IPS-NIHi7 (cell line): Measurements from ENCODE around the gene SART3.
"Not testable (repeated sequence)": the region's sequence is repeated elsewhere in the genome, so short reads cannot be mapped to it uniquely, and the experiment has no call there.

Source experiments
- DNase-seq: peaks from one replicate; pipeline ENCODE4 v3.0.0; 2012; ENCODE audit warnings: mixed read lengths; ENCODE audit errors: extremely low spot score

Gene SART3

DNA sequence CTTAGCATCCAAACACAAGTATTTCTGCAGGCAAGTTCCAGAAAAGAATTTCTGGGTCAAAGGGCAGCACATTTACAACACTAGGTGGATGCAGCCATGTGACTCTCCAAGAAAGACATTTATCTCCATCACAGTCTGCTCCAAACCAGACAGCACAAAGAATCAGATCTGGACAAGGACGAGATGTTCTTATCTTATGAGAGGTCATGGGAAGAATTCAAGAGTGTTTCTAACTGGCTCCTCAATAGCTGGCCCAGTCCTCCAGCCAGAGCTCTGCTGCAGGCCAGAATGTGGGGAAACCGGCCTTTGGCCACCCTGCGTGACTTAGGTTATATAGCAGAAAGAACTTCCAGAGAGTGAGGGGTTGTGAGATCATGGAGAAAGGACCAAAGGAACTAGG, 19.6 kb upstream of the SART3 start:
- no peak for DNase-seq

DNA sequence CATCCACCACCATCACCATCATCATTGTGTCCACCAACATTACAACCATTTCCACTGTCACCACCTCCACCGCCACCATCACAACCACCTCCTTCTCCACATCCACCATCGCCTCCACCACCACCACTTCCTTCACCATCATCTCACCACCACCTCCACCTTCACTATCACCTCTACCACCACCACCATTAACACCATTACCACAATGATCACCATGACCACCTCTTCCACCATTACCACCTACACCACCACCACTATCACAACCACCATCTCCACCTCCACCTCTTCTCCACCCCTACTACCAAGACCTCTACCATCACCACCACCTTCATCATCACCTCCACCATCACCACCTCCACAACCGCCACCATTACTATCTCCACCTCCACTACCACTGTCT, 17.8 kb upstream of the SART3 start:
- DNase-seq = no peak

DNA sequence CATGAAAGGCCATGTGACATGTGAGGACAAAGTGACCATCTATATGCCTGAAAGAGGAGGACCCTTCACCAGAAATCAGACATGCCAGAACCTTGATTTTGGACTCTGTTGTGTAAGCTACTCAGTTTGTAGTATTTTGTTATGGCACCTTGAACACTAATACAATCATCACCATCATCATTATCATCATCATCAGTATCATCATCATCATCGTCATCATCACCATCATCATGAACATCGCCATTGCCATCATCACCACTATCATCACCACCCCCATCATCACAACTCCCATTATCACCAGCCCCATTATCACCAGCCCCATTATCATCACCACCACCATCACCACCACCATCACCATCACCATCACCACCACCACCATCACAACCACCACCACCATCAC, 17.3 kb upstream of the SART3 start:
- DNase-seq = no peak

DNA sequence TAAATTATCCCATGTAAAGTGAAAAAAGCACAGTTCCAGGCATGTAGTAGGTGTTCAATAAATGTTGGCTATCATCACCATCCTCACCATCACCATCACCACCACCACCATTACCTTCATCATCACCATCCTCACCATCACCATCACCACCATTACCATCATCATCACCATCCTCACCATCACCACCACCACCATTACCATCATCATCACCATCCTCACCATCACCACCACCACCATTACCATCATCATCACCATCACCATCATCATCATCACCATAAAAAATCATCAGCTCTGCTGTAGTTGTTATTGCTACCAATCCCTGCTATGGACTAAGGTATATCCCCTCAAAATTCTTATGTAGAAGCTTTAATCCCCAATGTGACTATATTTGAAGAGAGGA, 16.5 kb upstream of the SART3 start:
- no peak for DNase-seq

DNA sequence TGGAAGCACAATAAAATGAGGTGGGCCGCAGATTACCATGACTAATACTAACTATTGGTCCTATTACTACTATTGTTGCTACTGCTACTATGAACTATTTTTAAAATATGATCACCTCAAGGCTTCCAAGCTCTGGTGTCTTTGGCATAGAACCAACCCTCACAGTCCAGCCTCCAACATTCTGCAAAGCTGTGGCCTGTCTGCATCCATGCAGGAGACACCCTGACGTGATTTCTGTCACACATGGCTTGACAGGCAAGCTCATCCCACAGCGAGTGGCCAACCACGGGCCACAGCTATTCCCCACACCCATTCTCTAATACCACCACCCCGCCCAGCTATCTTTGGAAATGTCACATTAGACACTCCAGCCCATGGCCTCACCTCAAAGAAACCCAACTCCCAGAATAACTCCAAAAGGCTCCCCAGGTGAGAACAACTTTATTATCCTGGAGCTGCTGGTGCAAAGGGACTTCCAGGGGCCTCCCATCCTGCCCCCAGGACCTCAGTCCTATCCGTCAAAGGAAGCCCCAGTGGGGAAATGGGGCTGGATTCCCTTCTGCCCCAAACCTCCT, 15.8 kb upstream of the SART3 start:
- no peak for DNase-seq

DNA sequence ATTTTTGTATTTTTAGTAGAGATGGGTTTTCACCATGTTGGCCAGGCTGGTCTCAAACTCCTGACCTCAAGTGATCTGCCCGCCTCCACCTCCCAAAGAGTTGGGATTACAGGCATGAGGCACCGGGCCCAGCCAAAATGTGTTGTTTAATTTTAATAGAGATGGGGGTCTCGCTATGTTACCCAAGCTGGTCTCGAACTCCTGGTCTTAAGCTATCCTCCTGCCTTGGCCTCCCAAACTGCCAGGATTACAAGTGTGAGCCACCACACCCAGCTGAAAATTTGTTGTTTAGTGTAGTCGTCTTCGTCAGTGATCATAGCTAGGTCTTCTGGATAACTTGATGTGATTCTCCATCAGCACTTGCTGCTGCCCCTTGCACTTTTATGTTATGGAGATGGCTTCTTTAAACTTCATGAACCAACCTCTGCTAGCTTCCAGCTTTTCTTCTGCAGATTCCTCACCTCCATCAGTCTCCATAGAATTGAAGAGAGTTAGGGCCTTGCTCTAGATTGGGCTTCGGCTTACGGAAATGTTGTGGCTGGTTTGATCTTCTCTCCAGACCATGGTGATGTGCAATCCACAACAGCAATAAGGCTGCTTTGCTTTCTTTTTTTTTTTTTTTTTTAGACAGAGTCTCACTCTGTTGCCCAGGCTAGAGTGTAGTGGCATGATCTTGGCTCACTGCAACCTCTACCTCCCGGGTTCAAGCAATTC, 14.4 kb upstream of the SART3 start:
- DNase-seq = no peak

DNA sequence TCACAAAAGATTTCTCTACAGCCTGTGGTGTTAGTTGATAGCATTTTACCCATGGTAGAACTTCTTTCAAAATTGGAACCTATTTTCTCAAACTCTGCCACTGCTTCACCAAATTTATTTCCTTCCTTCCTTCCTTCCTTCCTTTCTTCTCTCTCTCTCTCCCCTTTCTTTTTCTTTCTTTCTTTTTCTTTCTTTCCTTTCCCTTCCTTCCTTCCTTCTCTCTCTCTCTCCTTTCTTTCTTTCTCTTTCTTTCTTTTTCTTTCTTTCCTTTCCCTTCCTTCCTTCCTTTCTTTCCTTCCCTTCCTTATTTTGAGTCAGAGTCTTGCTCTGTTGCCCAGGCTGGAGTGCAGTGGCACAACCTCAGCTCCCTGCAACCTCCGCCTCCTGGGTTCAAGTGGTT, 13.3 kb upstream of the SART3 start:
- DNase-seq = not testable (repeated sequence)

DNA sequence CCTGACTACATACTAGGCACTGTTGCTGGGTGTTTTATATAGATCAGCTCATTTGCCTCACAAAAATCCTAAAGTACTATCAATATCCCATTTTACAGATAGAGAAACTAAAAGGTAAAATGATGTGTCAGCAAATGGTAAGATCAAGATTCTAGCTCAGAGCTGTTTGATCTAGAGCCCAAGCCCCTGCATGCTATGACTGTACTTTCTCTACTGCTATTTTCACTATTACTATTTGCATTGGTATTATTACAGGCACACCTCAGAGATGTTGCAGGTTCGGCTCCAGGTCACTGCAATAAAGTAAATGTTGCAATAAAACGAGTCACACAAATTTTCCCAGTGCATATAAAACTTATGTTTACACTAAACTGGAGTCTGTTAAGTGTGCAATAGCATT, 12.3 kb upstream of the SART3 start:
- no peak for DNase-seq

DNA sequence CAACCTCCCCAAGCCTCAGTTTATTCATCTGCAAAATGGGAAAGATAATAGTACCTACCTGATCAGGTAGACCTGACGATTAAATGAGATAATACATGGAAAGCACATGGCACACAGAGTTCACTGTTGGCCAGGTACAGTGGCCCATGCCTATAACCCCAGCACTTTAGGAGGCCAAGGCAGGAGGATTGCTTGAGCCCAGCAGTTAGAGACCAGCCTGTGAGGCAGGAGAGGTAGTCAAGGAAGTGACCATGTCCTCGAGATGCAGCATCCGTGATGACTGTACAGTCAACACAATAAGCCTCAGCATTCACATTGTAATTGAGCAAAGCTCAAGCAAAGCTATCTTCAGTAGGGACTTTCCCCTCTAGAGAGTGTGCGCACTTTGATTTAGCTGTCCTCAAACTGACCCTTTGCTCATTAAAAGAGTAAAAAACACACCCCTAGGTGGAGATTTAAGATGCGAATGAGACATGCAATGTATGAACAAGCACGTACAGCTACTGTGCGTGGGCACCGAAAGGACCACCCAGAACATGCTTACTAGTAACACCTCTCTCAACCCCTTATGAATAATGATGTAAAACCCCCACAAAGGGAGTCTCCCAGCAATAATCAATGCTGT, 11.3 kb upstream of the SART3 start:
- DNase-seq = no peak

DNA sequence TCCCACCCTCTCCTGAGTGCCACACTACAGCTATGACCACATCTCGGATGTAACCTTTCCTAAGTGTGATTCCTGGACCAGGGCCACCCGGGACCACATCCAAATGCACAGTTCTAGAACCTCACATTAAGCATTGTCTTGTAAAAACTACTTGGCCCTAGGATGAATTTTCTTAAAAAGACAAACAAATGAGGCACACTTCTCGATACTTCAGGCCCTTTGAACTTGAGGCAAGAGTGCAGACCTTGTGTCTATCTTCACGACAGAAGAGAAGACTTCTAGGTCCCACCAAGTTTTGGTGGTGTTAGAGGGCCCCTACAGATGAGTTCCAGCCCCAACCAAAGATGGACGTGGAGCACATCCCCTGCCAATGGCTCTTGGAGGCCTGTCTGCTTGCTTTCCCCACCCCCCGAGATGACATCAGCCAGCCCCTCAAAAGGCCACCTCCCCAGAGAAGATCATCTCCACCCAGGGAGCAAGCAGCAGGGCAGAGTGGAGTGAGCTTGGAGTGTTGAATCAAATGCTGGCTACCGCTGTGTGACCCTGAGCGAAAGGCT, 10.7 kb upstream of the SART3 start:
- DNase-seq = no peak

DNA sequence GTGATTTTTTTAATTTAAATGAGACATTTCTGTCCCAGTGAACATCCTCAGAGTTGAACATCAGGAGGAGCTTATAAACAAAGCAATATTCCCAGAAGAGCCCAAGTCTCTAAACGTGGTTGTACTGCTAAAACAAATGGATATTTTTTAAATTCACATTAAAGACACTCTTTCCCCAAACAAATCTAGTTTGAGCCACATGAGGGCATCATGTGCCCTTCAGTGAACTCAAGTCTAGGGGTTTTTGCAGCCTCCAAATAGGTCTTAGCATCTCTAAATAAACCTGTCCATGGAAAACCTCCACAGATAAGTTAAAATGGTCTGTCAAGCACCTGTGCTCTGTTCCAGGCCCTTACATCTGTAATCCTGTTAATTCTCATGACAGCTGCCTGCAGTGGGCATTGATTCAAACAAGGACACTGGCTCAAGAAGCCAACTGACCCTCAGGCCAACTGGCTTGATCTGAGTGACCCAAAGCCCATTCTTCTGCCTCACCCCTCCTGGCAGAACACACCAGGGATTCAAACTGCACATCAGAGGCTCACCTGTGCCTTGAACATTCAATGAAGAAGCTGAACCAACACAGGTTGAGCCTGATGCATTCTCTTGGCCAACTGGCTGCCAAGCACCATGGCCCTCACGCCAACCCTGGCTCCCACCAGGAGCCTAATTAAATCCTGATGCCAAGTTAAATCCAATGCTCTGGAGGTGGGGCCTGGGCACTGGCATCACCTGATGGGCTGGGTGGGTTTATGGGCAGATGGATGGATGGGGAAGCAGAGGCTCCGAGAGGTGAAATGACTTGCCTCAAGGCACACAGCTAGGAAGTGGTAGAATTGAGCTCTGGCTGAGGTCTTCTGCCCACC, 10.0 kb upstream of the SART3 start:
- DNase-seq = no peak

DNA sequence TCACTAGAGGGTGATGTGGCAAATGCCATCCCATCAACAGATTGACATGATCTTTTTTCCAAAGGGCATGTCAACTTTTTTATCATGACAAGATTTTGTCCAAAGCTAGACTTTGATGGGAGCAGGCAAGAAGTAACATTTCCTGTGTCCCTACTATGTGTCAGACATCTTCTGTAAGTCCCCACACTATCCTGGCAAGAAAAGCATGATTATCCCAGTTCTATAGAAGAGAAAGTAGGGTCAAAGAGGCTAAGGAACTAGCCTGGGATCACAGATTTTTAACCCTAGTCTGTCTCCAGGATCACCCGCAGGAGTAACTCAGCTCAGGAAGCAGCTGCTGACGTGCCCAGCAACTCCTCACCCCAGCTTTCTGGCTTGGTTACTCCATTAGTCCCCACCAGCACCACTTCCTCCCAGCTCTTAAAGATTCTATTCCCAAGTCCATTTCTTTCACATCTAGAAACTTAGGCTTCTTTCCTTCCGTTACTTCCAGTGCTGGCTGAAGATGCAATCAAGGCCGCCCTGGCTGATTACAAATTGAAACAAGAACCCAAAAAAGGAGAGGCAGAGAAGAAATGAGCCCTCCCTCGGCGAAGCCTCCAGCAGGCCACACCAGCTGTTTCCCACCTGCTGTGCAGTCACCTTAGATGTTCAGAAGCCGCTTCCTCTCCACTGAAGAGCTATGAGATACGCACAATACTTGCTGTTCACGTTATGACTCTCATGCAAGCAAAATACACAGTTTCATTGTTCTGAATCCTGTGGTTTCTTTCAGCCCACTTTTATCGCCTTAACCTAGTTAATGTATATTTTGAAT, 7.6 kb upstream of the SART3 start:
- DNase-seq = no peak

DNA sequence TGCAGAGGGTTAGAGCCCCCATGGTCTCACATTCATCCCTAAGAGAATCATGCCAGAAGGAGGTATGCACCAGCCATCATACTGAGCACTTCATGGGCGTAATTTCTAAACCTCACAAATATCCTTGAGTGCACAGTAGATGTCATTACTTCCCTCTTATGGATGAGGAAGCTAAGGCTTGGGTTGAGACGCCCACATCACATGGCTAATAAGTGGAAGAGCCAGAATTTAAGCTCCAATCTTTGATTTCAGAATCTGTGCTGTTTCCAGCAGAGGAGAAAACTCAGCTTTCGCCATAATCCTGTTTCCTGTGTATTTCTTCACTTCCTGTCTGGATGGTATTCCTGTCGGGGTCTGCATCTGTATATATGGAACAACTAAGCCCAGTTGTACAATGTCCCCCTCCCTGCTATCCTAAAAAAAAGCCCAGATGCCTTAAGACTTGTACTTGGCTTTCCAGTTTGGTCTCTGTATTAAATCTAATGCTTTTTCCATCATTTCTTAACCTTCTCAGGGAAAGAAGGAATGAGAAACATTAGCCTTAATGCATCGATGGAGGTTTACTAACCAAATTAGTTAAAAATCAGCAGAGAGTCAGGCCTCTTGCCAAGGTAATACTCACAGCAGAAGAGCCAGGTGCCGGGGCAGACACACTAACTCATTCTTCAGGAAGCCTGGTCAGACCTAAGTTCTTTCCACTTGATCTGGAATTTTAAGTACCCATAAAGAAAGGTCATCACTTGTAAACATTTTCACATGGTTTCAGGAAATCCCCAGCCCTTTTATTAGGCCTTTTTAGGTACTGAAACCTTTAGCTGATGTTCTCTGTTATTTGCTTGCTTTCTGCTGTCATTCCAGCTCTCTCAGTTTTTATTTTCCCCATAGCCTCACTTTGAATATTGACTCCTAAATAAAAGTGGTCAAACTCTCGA, 6.7 kb upstream of the SART3 start:
- no peak for DNase-seq

DNA sequence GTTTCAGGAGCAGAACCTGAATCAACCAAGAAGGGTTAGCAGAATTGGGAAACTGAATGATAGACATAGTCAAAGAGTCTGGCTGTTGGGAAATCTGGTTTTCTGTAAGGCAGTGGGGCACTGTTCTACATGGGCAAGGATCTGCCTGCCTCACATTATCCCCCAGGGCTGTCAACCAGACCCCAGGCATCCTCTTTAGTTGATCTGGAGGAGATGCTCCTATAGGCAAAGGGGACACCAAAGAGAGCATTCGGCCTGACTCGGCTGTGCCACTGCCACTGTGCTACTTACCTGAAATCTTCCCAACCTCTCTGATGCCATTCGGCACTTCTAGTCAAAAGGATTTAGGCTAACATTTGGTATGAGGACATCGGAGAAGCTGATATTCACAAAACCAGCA, 5.5 kb upstream of the SART3 start:
- no peak for DNase-seq

DNA sequence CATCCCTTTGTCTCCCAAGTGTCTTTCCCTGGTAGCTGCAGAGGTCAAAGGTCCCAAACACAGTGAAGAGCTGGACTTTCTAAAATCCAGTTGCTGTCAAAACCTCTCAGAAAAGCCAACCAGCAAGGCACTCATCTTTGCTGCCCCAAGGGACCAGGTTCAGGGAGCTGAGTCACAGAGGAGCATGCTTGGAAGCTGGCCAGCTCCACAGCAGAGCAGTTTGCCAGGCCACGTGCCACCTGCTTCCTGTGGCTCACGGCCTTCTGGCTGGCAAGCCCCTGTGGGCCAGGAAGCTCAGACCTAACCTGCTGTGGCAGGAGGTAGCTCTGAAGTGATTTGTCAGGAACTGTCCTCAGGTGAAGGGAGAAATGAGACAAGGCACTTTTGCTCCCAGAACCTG, 5.0 kb upstream of the SART3 start:
- no peak for DNase-seq

DNA sequence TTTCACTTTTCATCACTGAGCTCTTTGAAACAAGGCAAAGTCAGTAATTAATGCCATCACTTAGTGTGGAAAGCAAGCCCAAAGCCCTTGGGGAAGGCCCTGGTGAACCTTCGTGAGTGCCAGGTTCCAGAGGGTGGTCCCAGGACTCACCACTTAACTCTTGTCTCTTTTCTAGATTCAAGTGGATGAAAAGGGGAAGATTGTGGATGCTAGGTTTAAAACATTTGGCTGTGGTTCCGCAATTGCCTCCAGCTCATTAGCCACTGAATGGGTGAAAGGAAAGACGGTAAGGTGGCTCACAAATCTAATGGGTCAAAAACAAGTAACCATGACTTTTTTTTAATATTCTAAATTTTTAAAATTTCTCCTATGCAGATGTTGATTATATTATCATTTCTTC, 4.2 kb upstream of the SART3 start:
- DNase-seq = no peak

DNA sequence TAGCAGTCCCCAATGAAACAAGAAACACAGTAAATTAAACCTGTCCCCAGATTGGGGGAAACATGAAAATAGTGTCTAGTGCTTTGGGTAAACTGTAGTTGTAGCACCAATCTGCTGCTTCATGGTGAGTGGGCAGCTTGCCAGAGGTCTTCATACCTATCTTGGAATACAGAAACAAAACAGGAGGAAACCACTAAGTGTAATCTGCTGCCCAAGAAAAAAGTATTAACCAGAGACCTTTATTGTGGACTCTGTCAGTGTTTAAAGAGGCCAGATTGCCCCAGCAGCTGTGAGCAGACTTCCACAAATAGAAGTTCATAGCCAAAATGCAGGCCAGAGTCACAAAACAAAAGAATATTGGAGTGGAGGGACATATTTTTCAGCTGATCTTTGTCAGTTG, 3.8 kb upstream of the SART3 start:
- no peak for DNase-seq

DNA sequence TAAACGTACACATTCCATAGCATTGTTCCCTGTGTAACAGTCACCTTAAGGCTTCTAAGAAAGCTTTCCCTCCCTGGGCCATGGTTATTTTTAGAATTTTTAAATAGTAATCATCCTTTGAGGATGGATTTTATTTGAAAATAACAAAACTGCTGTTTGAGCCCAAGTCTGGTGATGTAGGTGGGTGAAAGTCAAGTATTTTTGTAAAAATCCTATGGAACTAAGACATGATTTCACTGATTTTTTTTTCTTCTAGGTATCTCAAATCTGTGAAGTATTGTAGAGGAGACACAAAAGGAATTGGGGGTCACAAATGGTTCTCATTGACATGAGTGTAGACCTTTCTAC, 2.8 kb upstream of the SART3 start:
- DNase-seq = no peak

DNA sequence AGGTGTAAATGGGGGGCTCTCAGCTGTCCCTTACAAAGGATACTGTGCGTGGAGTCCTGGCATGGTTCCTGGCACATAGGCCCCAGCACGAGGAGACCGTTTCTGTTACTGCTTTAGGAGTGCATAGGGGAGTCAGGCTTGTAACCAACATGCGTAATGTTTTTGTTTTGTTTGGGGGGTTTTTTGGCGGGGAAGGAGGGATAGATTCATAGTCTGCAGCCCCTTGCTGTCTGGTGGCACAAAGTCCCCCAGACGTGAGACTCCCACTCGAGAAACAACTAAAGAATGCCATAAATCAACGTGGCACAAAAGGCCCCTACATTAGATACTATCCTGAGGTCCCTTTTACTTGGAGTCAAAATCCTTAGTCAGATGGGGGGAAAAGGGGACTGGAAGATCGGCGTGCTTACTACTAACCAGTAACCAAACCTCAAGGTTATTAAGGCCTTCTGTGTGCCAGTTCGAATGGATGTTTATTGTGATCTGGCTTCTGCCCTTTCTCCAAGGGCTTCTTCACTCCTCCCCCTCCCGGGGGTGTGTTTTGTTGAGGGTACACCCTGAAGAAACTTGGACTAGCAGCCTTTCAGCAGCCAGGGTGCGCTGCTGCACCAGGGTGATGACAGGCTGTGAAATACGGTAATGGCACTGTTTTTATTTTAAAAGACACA, 2.3 kb upstream of the SART3 start:
- DNase-seq = peak; percentile 90
